Kasumi-1 (cell line): Measurements from ENCODE around the gene PDE11A.
"Not testable (repeated sequence)": the region's sequence is repeated elsewhere in the genome, so short reads cannot be mapped to it uniquely, and the experiment has no call there.

Experiments
- DNase-seq, 2 experiments: peaks; one replicate each; lab custom pipeline; 2025; lab: John Stamatoyannopoulos, UW

The PDE11A gene

GRCh38 chr2:178008636-178009289, 63.8 kb downstream of the PDE11A start:
- DNase-seq = no peak

- DNase-seq = no peak
These were observed 65.9 kb downstream of the PDE11A start for GRCh38 chr2:178006710-178007109.

GRCh38 chr2:178005756-178006155, 66.8 kb downstream of the PDE11A start:
- peak; percentile 15 to 21 for DNase-seq

GRCh38 chr2:178002038-178002437, 70.5 kb downstream of the PDE11A start:
- DNase-seq = no peak

- no peak for DNase-seq
These were observed 73.6 kb downstream of the PDE11A start for GRCh38 chr2:177998996-177999395.

GRCh38 chr2:177998006-177998405, 74.6 kb downstream of the PDE11A start:
- DNase-seq = no peak

- DNase-seq = no peak
These were observed 79.6 kb downstream of the PDE11A start for GRCh38 chr2:177992992-177993391.

GRCh38 chr2:177989029-177989885, 83.3 kb downstream of the PDE11A start:
- no peak for DNase-seq

GRCh38 chr2:177984749-177985148, 87.8 kb downstream of the PDE11A start:
- DNase-seq = no peak

GRCh38 chr2:177983183-177983788, 89.3 kb downstream of the PDE11A start:
- peak; percentile 60 to 76 for DNase-seq

GRCh38 chr2:177972782-177973181, 99.8 kb downstream of the PDE11A start:
- DNase-seq = no peak

- DNase-seq = no peak
These were observed 100.5 kb downstream of the PDE11A start for GRCh38 chr2:177972123-177972522.

- DNase-seq = no peak
These were observed 101.7 kb downstream of the PDE11A start for GRCh38 chr2:177970670-177971454.

GRCh38 chr2:177964892-177965291, 107.7 kb downstream of the PDE11A start:
- DNase-seq = no peak

GRCh38 chr2:177952151-177952550, 120.4 kb downstream of the PDE11A start:
- no peak for DNase-seq

GRCh38 chr2:177947598-177947997, 125.0 kb downstream of the PDE11A start:
- not testable (repeated sequence) for DNase-seq

- not testable (repeated sequence) for DNase-seq
These were observed 128.0 kb downstream of the PDE11A start for GRCh38 chr2:177944530-177944929.

- DNase-seq = no peak
These were observed 129.8 kb downstream of the PDE11A start for GRCh38 chr2:177942731-177943130.

GRCh38 chr2:177939211-177939610, 133.4 kb downstream of the PDE11A start:
- DNase-seq = no peak

GRCh38 chr2:177930916-177931315, 141.7 kb downstream of the PDE11A start:
- DNase-seq = no peak

GRCh38 chr2:177929662-177930522, 142.7 kb downstream of the PDE11A start:
- DNase-seq = no peak
